C4-2B (cell line): ENCODE results near the gene CELA2A.
"Not testable (repeated sequence)": the region's sequence is repeated elsewhere in the genome, so short reads cannot be mapped to it uniquely, and the experiment has no call there.

Experiments
- H3K27ac ChIP-seq: fragments of 450-650 bp; 2 replicates; pipeline ENCODE4 v1.5.1; 2017
- CTCF ChIP-seq: fragments of 450-650 bp; conservative IDR thresholded peaks from 2 replicates; pipeline ENCODE4 v1.5.1; 2017; ENCODE audit warnings: mild to moderate bottlenecking
- ZFX ChIP-seq: fragments of 450-650 bp; IDR thresholded peaks from 2 replicates; pipeline ENCODE4 v1.6.1; 2017

Gene CELA2A

GRCh38 chr1:15426492-15427279 lies 29.8 kb upstream of the CELA2A start:
- no peak overlapping the region for H3K27ac ChIP-seq
- TF ChIP-seq CTCF (no peak), ZFX (no peak)

- no peak overlapping the region for H3K27ac ChIP-seq
- TF ChIP-seq ZFX, result no peak
- no peak for TF ChIP-seq CTCF
These were observed 29.3 kb upstream of the CELA2A start for GRCh38 chr1:15427280-15427666.

DNA sequence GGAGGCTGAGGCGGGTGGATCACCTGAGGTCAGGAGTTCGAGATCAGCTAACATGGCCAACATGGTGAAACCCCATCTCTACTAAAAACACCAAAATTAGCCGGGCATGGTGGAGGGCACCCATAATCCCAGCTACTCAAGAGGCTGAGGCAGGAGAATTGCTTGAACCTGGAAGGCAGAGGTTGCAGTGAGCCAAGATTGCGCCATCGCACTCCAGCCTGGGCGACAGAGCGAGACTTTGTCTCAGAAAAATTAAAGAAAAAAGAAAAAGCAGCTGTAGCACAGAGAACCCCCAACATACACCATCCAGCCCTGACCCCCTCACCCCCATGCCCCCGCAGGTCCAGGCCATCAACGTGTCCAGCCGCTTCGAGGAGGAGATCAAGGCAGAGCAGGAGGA lies 28.3 kb upstream of the CELA2A start:
- not testable (repeated sequence) for H3K27ac ChIP-seq

DNA sequence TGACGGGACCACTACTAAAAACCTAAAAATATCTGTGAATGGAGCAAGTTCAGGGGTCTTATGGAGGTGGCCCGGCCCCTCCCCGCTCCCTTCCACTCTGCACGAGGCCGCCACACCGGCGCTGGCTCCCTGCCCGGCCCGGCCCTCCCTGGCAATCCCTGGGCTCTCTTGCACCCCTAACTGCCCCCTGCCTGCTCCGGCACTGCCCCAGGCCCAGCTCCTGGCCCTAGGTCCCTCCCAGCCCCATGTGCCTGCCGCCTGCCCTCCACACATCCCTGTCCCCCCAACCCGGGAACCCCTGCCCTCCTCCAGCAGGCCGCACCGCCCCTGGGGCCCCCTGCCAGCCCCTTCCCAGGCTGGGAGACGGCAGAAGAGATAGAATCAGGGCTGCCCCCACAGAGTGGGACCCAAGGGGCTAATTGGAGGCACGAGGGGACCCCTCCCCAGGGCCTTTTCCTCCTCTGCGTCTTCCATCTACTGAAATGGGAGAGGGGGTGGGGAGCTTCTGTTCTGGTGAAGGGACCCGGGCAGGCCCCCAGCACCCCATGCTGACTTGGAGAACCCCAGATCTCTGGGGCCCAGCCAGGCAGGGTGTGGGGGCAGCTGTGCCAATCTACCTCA lies 27.6 kb upstream of the CELA2A start:
- TF ChIP-seq CTCF, result no peak
- TF ChIP-seq ZFX, result no peak

GRCh38 chr1:15429701-15430149 lies 26.8 kb upstream of the CELA2A start:
- TF ChIP-seq ZFX, result no peak
- no peak for TF ChIP-seq CTCF
- no peak overlapping the region for H3K27ac ChIP-seq

More for the DNA sequence above, 27.6 kb upstream of the CELA2A start:
- H3K27ac ChIP-seq, result no peak overlapping the region

GRCh38 chr1:15430787-15431570 lies 25.6 kb upstream of the CELA2A start:
- TF ChIP-seq ZFX, result no peak
- peak; percentile 80 for TF ChIP-seq CTCF
- no peak overlapping the region for H3K27ac ChIP-seq

DNA sequence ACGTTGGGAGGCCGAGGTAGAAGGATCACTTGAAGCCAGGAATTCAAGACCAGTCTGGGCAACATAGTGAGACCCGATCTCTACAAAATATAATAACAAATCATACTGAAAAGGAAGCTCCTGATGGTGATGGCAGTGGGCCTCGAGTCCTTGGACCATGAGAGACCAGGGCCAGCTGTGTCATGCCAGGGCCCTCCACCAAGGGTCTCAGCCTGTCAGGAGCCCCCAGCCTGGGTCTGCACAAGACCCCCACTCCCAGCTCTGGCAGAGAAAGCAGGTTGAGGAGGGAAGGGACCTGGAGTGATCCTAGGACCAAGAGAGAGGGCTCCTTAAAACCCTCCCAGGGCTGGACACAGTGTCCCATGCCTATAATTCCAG lies 25.0 kb upstream of the CELA2A start:
- H3K27ac ChIP-seq, result no peak overlapping the region
- no peak for TF ChIP-seq ZFX
- no peak for TF ChIP-seq CTCF
